HG03575 (cell line): Measurements from ENCODE around the gene PIK3CD.
"Not testable (repeated sequence)": the region's sequence is repeated elsewhere in the genome, so short reads cannot be mapped to it uniquely, and the experiment has no call there.

ENCODE experiments used
- ATAC-seq: cut with Tn5 transposase; IDR thresholded peaks from one replicate; pipeline ENCODE4 v1.9.1; 2021; ENCODE audit not compliant: unreplicated experiment, insufficient number of reproducible peaks, low FRiP score; ENCODE audit errors: extremely low read depth

Gene PIK3CD

GRCh38 chr1:9651220-9651564 is 339 bp upstream of the PIK3CD start:
- ATAC-seq: no peak

- no peak for ATAC-seq
These were observed 1.1 kb downstream of the PIK3CD start for GRCh38 chr1:9652379-9653209.

- ATAC-seq: no peak
These were observed 1.6 kb downstream of the PIK3CD start for GRCh38 chr1:9653210-9653490.

DNA sequence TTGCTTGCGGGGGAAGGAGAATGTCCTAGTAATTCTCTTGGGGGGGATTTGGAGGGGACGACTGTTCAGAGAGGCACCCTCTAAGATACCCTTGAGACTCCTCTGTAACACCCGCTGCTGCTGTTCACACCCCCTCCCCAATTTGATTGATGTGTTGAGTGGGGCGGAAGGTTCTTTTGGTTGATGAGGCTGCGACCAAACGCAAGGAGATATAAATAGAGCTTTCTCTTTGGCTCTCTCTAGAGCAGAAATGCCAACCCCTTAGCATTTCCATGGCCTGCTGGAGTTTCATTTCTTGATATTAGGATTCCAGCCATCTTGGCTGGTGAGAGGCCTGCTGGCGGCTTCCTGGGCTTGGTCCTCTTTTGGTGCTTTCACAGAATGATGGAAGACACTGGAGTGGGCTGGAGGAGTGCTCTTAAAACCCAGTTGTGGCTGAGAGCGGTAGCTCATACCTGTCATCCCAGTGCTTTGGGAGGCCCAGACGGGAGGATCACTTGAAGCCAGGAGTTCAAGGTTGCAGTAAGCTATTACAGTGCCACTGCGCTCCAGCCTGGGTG is 2.0 kb downstream of the PIK3CD start:
- no peak for ATAC-seq

DNA sequence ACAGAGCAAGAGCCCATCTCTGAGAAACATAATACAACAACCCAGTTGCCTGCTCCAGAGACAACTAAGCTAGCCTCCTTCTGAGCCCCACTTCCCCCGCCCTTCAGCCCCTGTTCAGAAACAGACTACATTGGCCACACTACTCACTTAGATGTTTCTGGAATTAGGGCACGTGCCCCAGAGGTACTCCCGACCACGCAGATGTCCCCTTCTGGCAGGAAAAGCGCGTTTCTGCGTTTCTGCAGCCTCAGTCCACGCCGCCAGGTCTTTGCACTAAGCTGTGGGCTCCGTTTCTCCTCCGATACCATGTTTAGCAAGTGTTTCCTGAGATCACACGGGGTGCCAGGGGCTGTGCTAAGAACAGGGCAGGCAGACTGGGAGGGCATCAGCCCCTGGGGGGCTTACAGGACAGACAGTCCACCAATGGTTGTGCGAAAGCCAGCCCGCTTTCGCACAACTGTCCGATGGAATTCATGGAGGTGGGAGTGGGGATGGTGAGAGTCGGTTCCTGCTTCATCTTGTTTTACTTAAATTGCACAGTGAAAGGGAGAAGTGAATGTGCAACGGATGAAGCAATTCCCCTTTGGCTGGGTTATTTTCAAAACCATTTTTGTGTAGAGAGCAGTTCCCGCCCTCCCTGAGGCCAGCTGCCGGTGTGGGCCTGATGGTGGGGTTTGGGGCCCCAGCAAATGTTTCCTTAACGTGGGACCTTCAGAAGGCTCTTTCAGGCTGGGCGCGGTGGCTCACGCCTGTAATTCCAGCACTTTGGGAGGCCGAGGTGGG is 2.7 kb downstream of the PIK3CD start:
- no peak for ATAC-seq

- ATAC-seq: no peak
These were observed 3.5 kb downstream of the PIK3CD start for GRCh38 chr1:9654834-9655723.

DNA sequence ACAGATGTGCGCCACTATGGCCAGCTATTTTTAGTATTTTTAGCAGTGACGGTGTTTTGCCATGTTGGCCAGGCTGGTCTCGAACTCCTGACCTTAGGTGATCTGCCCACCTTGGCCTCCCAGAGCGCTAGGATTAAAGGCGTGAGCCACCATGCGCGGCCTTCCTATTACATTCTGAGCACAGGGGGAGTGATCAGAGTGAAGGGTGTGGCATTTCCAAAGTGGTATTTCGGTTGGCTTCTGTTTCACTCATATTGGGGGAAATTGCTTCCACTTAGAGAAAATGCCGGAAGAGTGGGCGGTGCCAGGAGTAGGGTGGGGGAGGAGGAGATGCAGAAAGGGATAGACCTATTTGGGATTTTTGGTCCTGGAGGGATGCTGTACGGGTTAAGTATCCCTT is 4.3 kb downstream of the PIK3CD start:
- no peak for ATAC-seq

GRCh38 chr1:9657521-9658032 is 6.0 kb downstream of the PIK3CD start:
- ATAC-seq: no peak

DNA sequence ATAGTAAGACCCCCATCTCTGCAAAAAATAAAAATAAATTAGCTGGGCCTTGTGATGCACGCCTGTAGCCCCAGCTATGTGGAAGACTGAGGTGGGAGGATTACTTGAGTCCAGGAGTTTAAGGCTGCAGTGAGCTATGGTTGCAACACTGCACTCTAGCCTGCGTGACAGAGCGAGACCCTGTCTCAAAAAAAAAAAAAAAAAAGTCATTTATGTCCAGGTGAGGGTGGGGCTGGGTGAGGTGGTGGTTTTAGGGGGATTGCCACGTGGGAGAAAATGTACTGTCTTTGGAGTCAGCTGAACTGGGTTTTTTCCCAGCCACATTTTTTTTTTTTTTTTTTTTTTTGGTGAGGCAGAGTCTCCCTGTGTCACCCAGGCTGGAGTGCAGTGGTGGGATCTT is 6.7 kb downstream of the PIK3CD start:
- ATAC-seq: no peak

DNA sequence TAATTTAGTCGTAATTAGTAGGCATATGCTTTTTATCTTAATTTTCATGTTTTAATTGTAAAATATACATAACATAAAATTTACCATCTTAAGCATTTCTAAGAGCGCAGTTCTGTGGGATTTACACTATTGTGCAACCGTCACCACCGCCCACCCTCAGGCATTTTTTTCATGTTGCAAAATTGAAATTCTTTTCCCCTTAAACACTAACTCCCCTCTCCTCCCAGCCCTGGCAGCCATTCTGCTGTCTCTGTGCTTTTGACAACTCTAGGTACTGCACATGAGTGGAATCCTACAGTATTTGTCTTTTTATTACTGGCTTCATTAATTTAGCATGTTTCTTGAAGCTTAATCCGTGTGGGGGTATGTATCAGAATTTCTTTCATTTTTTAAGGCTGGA is 7.8 kb downstream of the PIK3CD start:
- ATAC-seq: no peak

DNA sequence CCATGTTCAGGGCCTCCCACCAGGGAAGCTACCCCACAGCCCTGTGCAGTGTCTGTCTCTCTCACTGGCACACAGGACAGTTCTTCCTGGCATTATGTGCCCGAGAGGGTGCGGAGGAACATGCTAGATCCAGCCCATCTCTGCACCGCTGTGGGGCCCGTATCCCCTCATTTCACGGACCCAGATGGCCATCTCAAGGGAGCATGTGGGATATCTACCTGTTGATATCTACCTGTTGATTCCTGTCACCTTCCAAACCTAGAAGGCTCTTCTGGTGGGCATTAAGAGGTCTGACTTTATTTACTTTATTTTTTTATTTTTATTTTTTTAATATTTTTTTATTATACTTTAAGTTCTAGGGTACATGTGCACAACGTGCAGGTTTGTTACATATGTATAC is 11.7 kb downstream of the PIK3CD start:
- ATAC-seq: no peak

GRCh38 chr1:9665193-9665592 is 13.7 kb downstream of the PIK3CD start:
- ATAC-seq: no peak

DNA sequence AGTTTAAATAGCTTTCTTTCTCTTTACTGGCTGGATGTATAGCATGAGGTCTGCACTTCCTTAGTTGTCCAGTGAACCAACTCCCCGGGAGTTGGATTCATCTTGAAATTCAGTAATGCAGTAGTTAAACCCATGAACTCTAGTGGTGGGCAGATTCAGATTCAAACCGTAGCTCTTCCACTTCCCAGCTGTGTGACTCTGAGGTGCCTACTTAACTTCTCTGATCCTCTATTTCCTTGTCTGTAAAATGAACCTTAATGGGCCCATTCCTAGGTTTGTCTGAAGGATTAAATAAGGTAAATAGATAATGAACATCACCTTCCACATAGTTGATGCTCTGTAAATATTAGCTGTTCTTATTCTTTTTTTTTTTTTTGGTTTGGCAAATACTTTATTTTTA is 16.5 kb downstream of the PIK3CD start:
- no peak for ATAC-seq

- ATAC-seq: no peak
These were observed 18.6 kb downstream of the PIK3CD start for GRCh38 chr1:9670085-9670484.

GRCh38 chr1:9671377-9672140 is 20.0 kb downstream of the PIK3CD start:
- no peak for ATAC-seq

GRCh38 chr1:9672444-9672843 is 20.9 kb downstream of the PIK3CD start:
- no peak for ATAC-seq

DNA sequence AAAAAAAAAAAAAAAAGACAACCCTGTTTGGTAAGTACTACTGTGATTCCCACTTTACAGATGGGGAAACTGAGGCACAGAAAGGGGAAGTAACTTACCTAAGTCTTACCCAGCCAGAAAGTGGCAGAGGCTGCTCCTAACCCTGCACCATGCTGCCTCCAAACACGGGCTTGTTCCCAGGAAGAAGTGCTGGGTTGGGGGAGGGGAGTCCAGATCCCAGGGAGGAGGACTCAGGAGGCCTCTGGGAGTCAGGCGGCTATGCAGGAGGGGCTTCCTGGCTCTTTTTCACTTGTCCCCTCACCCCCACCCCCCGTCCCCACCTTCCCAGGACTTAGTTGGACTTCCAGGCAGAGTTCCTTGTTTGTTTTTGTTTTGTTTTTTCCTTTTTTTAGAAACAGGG is 23.9 kb downstream of the PIK3CD start:
- no peak for ATAC-seq

DNA sequence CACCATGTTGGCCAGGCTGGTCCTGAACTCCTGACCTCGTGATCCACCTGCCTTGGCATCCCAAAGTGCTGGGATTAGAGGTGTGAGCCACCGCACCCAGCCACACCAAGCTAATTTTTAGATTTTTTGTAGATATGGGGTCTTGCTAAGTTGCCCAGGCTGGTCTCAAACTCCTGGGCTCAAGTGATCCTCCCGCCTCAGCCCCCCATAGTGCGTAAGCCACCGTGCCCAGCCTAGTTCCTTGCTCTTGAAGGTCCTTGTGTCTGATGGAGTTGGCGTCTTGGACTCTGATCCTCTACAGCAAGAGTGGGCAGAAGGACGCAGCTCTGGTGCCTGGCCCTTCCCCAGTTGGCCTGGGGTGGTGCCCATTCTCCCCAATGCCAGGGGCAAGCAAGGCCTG is 24.6 kb downstream of the PIK3CD start:
- ATAC-seq: not testable (repeated sequence)
